Measurements from ENCODE around the gene KNTC1. TPM values are rescaled to one million over a fixed set of nuclear protein-coding genes. Genes with fewer than 3 reads are reported as not detected.
"Not testable (repeated sequence)": the region's sequence is repeated elsewhere in the genome, so short reads cannot be mapped to it uniquely, and the experiment has no call there.

Gene KNTC1
- total and polyA plus RNA-seq, 4 experiments from 2014 or later, result 3.3 to 30.9 (median 16.7) TPM

DNA sequence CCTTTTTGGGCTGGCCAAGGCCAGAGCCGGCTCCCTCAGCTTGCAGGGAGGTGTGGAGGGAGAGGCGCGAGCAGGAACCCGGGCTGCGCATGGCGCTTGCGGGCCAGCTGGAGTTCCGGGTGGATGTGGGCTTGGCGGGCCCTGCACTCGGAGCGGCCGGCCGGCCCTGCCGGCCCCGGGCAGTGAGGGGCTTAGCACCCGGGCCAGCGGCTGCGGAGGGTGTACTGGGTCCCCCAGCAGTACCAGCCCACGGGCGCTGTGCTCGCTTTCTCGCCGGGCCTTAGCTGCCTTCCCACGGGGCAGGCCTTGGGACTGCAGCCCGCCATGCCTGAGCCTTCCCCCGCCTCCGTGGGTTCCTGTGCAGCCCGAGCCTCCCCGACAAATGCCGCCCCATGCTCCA is 64.9 kb downstream of the KNTC1 start:
- H3K27me3 Mint-ChIP-seq; H3K27ac ChIP-seq (ENCODE audit: low read depth, low read length); H3K4me3 Mint-ChIP-seq; H3K9me3 Mint-ChIP-seq; H3K4me3 ChIP-seq (ENCODE audit: low read length in 2 of 2); H3K9me3 ChIP-seq (ENCODE audit: control insufficient read depth in 1 of 2, low read length in 2 of 2); CTCF ChIA-PET (ENCODE audit: partially characterized antibody); H3K27me3 ChIP-seq (ENCODE audit: insufficient read depth, low read length); DNase-seq; H3K27ac Mint-ChIP-seq; intact Hi-C loops (cut with micrococcal nuclease); H3K36me3 ChIP-seq (ENCODE audit: insufficient read depth, low read length); H3K4me1 Mint-ChIP-seq; H3K4me1 ChIP-seq (ENCODE audit: insufficient read depth, low read length): not testable (repeated sequence)
- H3K36me3 Mint-ChIP-seq, result peaks cover 19 to 37% of the 10 kb centered on the region in 2 donors
- POLR2A ChIA-PET (ENCODE audit: partially characterized antibody), result interaction anchor here (0.7 kb wide), 1 partner anchor 9 kb away, joined by 4 read pairs; no protein-coding TSS in a partner anchor

DNA sequence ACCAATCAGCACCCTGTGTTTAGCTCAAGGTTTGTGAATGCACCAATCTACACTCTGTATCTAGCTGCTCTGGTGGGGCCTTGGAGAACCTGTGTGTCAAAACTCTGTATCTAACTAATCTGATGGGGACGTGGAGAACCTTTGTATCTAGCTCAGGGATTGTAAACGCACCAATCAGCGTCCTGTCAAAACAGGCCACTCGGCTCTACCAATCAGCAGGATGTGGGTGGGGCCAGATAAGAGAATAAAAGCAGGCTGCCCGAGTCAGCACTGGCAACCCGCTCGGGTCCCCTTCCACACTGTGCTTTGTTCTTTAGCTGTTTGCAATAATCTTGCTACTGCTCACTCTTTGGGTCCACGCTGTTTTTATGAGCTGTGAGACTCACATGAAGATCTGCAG is 65.5 kb downstream of the KNTC1 start:
- H3K4me1 Mint-ChIP-seq; H3K36me3 ChIP-seq (ENCODE audit: insufficient read depth, low read length); H3K9me3 ChIP-seq (ENCODE audit: control insufficient read depth in 1 of 2, low read length in 2 of 2); H3K27me3 Mint-ChIP-seq; H3K4me1 ChIP-seq (ENCODE audit: insufficient read depth, low read length); H3K4me3 Mint-ChIP-seq; H3K27me3 ChIP-seq (ENCODE audit: insufficient read depth, low read length); H3K4me3 ChIP-seq (ENCODE audit: low read length in 2 of 2); H3K27ac ChIP-seq (ENCODE audit: low read depth, low read length); H3K9me3 Mint-ChIP-seq; intact Hi-C loops (cut with micrococcal nuclease); DNase-seq: not testable (repeated sequence)
- peak overlapping the region in 1 of 7 donors; percentile 37 for H3K27ac Mint-ChIP-seq
- ChIA-PET CTCF (ENCODE audit: partially characterized antibody) (interaction anchor here (1.0 kb wide), 1 partner anchor 12 kb away, joined by 3 read pairs; no protein-coding TSS in a partner anchor), POLR2A (ENCODE audit: partially characterized antibody) (interaction anchor here (0.7 kb wide), 1 partner anchor 10 kb away, joined by 4 read pairs; no protein-coding TSS in a partner anchor)
- H3K36me3 Mint-ChIP-seq, result peaks cover 19 to 36% of the 10 kb centered on the region in 2 donors

DNA sequence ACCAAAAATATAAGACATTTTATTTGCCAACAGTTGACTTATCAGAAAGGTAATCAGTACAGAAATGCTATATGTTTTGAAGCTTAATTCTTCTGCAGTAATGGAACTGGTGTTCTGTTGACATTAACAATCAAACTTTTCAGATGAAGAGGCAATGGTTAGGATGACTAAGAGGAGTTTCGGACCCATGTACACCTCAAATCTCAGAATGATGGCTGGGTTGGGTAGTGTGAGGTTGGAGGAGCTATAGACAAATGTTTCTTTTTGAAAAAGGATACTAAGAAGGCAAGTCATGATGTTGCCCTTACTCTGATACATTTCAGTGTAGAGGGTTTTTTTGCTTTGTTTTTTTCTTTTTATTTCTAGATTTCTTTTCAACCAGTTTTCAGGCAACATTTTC is 66.9 kb downstream of the KNTC1 start:
- Mint-ChIP-seq H3K9me3 (no peaks in the 10 kb centered on the region), H3K27me3 (no peaks in the 10 kb centered on the region), H3K36me3 (peaks cover 25 to 30% of the 10 kb centered on the region in 2 donors), H3K4me1 (peaks cover 0 to 2% (median 1%) of the 10 kb centered on the region in 4 donors), H3K27ac (no peak overlapping the region), H3K4me3 (no peak overlapping the region)
- no peak overlapping the region for H3K4me3 ChIP-seq (ENCODE audit: low read length in 2 of 2)
- POLR2A ChIA-PET (ENCODE audit: partially characterized antibody), result no interaction called here
- H3K36me3 ChIP-seq (ENCODE audit: insufficient read depth, low read length), result no peaks in the 10 kb centered on the region
- DNase-seq, result no peak
- no peaks in the 10 kb centered on the region for H3K4me1 ChIP-seq (ENCODE audit: insufficient read depth, low read length)
- CTCF ChIA-PET (ENCODE audit: partially characterized antibody), result no interaction called here
- H3K27me3 ChIP-seq (ENCODE audit: insufficient read depth, low read length), result no peaks in the 10 kb centered on the region
- H3K27ac ChIP-seq (ENCODE audit: low read depth, low read length), result no peak overlapping the region
- intact Hi-C loops (cut with micrococcal nuclease), result no loop called here
- H3K9me3 ChIP-seq (ENCODE audit: control insufficient read depth in 1 of 2, low read length in 2 of 2), result no peaks in the 10 kb centered on the region

DNA sequence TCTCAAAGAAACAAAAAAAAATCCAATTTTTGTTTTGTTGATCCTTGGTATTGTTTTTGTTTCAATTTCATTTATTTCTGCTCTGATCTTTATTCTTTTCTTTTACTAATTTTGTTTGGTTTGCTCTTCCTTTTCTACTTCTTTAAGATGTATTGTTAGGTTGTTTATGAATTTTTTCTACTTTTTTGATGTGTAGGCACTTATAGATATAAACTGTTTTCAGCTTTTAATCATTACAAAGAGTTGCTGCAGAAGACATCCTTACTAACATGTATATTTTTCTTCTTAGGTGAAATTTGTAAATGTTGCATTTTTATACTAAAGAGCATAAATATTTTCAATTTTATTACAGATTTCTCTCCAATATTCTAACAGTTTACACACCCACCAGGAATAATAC is 69.8 kb downstream of the KNTC1 start:
- Mint-ChIP-seq H3K27ac (peak overlapping the region in 2 of 7 donors; percentile 49 to 82), H3K9me3 (no peaks in the 10 kb centered on the region), H3K4me1 (peaks cover 0 to 2% (median 1%) of the 10 kb centered on the region in 4 donors), H3K27me3 (no peaks in the 10 kb centered on the region), H3K36me3 (peaks cover 16 to 18% of the 10 kb centered on the region in 2 donors), H3K4me3 (no peak overlapping the region)
- Histone ChIP-seq H3K9me3 (ENCODE audit: control insufficient read depth in 1 of 2, low read length in 2 of 2) (no peaks in the 10 kb centered on the region), H3K4me1 (ENCODE audit: insufficient read depth, low read length) (no peaks in the 10 kb centered on the region), H3K27me3 (ENCODE audit: insufficient read depth, low read length) (no peaks in the 10 kb centered on the region), H3K4me3 (ENCODE audit: low read length in 2 of 2) (no peak overlapping the region), H3K36me3 (ENCODE audit: insufficient read depth, low read length) (no peaks in the 10 kb centered on the region), H3K27ac (ENCODE audit: low read depth, low read length) (no peak overlapping the region)
- intact Hi-C loops (cut with micrococcal nuclease), result no loop called here
- ChIA-PET CTCF (ENCODE audit: partially characterized antibody) (no interaction called here), POLR2A (ENCODE audit: partially characterized antibody) (no interaction called here)
- no peak for DNase-seq

DNA sequence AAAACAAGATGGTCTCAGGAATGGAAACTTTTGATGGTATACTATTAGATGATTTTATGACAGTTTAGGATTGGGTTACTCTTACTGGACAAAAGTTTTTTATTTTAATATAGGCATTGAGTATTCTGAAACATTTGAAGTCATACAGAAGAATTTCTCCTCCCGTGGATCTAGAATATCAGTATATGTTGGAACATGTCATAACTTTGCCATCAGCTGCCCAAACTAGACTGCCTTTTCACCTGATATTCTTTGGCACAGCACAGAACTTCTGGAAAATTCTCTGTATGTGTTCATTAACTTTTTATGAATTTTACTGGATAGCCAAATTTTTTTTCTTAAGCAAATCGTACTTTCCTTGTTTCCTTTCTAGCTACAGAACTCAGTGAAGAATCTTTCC is 75.4 kb downstream of the KNTC1 start:
- DNase-seq, result no peak
- H3K4me1 Mint-ChIP-seq, result peaks cover 0 to 4% (median 1%) of the 10 kb centered on the region in 4 donors
- Histone ChIP-seq H3K36me3 (ENCODE audit: insufficient read depth, low read length) (no peaks in the 10 kb centered on the region), H3K4me1 (ENCODE audit: insufficient read depth, low read length) (no peaks in the 10 kb centered on the region), H3K9me3 (ENCODE audit: control insufficient read depth in 1 of 2, low read length in 2 of 2) (no peaks in the 10 kb centered on the region), H3K27me3 (ENCODE audit: insufficient read depth, low read length) (no peaks in the 10 kb centered on the region), H3K4me3 (ENCODE audit: low read length in 2 of 2) (no peak overlapping the region), H3K27ac (ENCODE audit: low read depth, low read length) (no peak overlapping the region)
- no peak overlapping the region for H3K27ac Mint-ChIP-seq
- ChIA-PET POLR2A (ENCODE audit: partially characterized antibody) (no interaction called here), CTCF (ENCODE audit: partially characterized antibody) (no interaction called here)
- H3K36me3 Mint-ChIP-seq, result peaks cover 17 to 24% of the 10 kb centered on the region in 2 donors
- intact Hi-C loops (cut with micrococcal nuclease), result no loop called here
- no peaks in the 10 kb centered on the region for H3K27me3 Mint-ChIP-seq
- no peaks in the 10 kb centered on the region for H3K9me3 Mint-ChIP-seq
- no peak overlapping the region for H3K4me3 Mint-ChIP-seq

DNA sequence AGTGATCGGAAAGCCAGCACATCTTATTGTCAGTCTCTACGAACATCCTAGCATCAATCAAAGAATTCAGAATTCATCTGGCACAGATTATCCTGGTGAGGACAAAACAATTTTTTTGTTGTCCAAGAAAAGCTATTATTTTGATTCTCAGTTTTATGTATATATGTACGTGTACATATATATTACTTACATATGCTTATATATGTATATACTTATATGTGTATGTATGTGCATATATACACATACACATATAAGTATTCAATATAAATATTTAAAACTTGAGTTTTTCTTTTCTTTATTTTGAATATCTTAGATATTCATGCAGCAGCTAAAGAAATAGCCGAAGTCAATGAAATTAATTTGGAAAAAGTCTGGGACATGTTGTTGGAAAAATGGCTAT is 77.9 kb downstream of the KNTC1 start:
- no peak overlapping the region for H3K27ac Mint-ChIP-seq
- no peaks in the 10 kb centered on the region for H3K27me3 Mint-ChIP-seq
- H3K9me3 ChIP-seq (ENCODE audit: control insufficient read depth in 1 of 2, low read length in 2 of 2), result no peaks in the 10 kb centered on the region
- CTCF ChIA-PET (ENCODE audit: partially characterized antibody), result interaction anchor here (1.2 kb wide), 1 partner anchor 12 kb away, joined by 3 read pairs; no protein-coding TSS in a partner anchor
- peaks cover 5% of the 10 kb centered on the region for H3K36me3 ChIP-seq (ENCODE audit: insufficient read depth, low read length)
- peaks cover 0 to 2% (median 0%) of the 10 kb centered on the region in 4 donors for H3K4me1 Mint-ChIP-seq
- H3K27ac ChIP-seq (ENCODE audit: low read depth, low read length), result no peak overlapping the region
- intact Hi-C loops (cut with micrococcal nuclease), result no loop called here
- H3K36me3 Mint-ChIP-seq, result peaks cover 20 to 23% of the 10 kb centered on the region in 2 donors
- POLR2A ChIA-PET (ENCODE audit: partially characterized antibody), result no interaction called here
- H3K9me3 Mint-ChIP-seq, result no peaks in the 10 kb centered on the region
- H3K4me3 ChIP-seq (ENCODE audit: low read length in 2 of 2), result no peak overlapping the region
- no peak overlapping the region for H3K4me3 Mint-ChIP-seq
- no peak for DNase-seq
- no peaks in the 10 kb centered on the region for H3K27me3 ChIP-seq (ENCODE audit: insufficient read depth, low read length)
- H3K4me1 ChIP-seq (ENCODE audit: insufficient read depth, low read length), result no peaks in the 10 kb centered on the region

DNA sequence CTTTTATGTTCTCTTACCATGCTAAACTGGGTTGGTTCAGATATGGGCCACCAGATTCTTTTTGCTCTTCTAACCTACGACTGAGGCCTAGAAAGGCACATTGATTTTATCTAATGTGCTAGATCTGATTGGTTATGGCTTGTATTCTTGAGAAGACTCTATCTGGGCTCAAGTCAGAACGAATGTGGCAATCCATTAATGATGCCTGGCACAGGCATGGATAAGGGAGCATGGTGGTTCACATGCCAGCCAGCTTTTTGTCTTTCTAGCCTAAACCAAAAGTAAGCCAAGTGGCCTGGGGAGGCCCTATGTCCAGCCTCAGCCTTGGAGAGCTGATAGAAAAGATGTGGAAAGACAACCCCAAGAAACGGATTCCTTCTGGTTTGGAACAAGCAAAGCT is 82.7 kb downstream of the KNTC1 start:
- no peaks in the 10 kb centered on the region for H3K9me3 ChIP-seq (ENCODE audit: control insufficient read depth in 1 of 2, low read length in 2 of 2)
- Mint-ChIP-seq H3K4me1 (no peaks in the 10 kb centered on the region), H3K27ac (no peak overlapping the region), H3K36me3 (peaks cover 35 to 37% of the 10 kb centered on the region in 2 donors), H3K9me3 (no peaks in the 10 kb centered on the region), H3K27me3 (no peaks in the 10 kb centered on the region), H3K4me3 (no peak overlapping the region)
- peaks cover 16% of the 10 kb centered on the region for H3K36me3 ChIP-seq (ENCODE audit: insufficient read depth, low read length)
- intact Hi-C loops (cut with micrococcal nuclease), result no loop called here
- H3K4me1 ChIP-seq (ENCODE audit: insufficient read depth, low read length), result no peaks in the 10 kb centered on the region
- ChIA-PET CTCF (ENCODE audit: partially characterized antibody) (no interaction called here), POLR2A (ENCODE audit: partially characterized antibody) (no interaction called here)
- no peak overlapping the region for H3K27ac ChIP-seq (ENCODE audit: low read depth, low read length)
- no peaks in the 10 kb centered on the region for H3K27me3 ChIP-seq (ENCODE audit: insufficient read depth, low read length)
- no peak overlapping the region for H3K4me3 ChIP-seq (ENCODE audit: low read length in 2 of 2)
- DNase-seq, result no peak

DNA sequence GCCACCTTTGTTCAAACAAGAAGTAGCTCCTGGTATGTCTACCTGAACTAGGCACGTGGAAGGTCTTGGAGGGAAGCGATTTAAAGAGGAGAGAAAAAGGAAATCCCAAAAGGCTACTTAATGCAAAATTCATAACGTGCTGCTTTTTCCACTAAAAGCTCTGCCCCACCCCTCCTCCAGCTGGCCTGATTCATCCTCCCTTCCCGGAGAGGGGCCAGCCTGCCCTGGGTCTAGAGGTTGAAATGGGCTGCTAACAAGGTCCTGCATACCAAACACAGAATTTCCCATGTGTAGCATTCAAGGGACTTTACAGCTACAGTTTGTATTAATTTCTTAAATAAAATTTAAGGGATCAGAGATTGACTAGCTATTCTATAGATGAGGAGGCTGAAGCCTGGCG is 83.2 kb downstream of the KNTC1 start:
- Mint-ChIP-seq H3K4me1 (no peaks in the 10 kb centered on the region), H3K27ac (no peak overlapping the region), H3K36me3 (peaks cover 36 to 38% of the 10 kb centered on the region in 2 donors), H3K9me3 (no peaks in the 10 kb centered on the region), H3K4me3 (no peak overlapping the region), H3K27me3 (no peaks in the 10 kb centered on the region)
- Histone ChIP-seq H3K36me3 (ENCODE audit: insufficient read depth, low read length) (peaks cover 16% of the 10 kb centered on the region), H3K4me1 (ENCODE audit: insufficient read depth, low read length) (no peaks in the 10 kb centered on the region), H3K9me3 (ENCODE audit: control insufficient read depth in 1 of 2, low read length in 2 of 2) (no peaks in the 10 kb centered on the region), H3K4me3 (ENCODE audit: low read length in 2 of 2) (no peak overlapping the region), H3K27ac (ENCODE audit: low read depth, low read length) (no peak overlapping the region), H3K27me3 (ENCODE audit: insufficient read depth, low read length) (no peaks in the 10 kb centered on the region)
- DNase-seq, result no peak
- intact Hi-C loops (cut with micrococcal nuclease), result no loop called here
- POLR2A ChIA-PET (ENCODE audit: partially characterized antibody), result no interaction called here
- CTCF ChIA-PET (ENCODE audit: partially characterized antibody), result no interaction called here
